Retina (tissue), 1 donor: ENCODE results near the gene SEL1L2.
A peak's percentile ranks its signal among the peaks of the same experiment; 100 is the strongest.

Experiments used
- DNase-seq: peaks from one replicate; pipeline ENCODE4 v3.0.0-alpha.2; 2016

Gene SEL1L2

GRCh38 chr20:13862245-13862644 lies 128.2 kb downstream of the SEL1L2 start:
- DNase-seq, result no peak

GRCh38 chr20:13858871-13859270 lies 131.5 kb downstream of the SEL1L2 start:
- no peak for DNase-seq

- no peak for DNase-seq
Measured at GRCh38 chr20:13858439-13858838, 132.0 kb downstream of the SEL1L2 start.

GRCh38 chr20:13857961-13858360 lies 132.5 kb downstream of the SEL1L2 start:
- no peak for DNase-seq

- DNase-seq, result no peak
Measured at GRCh38 chr20:13857304-13857703, 133.1 kb downstream of the SEL1L2 start.

GRCh38 chr20:13856354-13856753 lies 134.1 kb downstream of the SEL1L2 start:
- no peak for DNase-seq

GRCh38 chr20:13855613-13856012 lies 134.8 kb downstream of the SEL1L2 start:
- DNase-seq, result no peak

- DNase-seq, result no peak
Measured at GRCh38 chr20:13852306-13852705, 138.1 kb downstream of the SEL1L2 start.

- no peak for DNase-seq
Measured at GRCh38 chr20:13851279-13851678, 139.1 kb downstream of the SEL1L2 start.

- no peak for DNase-seq
Measured at GRCh38 chr20:13844296-13844695, 146.1 kb downstream of the SEL1L2 start.

GRCh38 chr20:13841206-13841605 lies 149.2 kb downstream of the SEL1L2 start:
- DNase-seq, result no peak

GRCh38 chr20:13840093-13840465 lies 150.3 kb downstream of the SEL1L2 start:
- DNase-seq, result no peak

- DNase-seq, result peak; percentile 14
Measured at GRCh38 chr20:13839421-13840092, 150.9 kb downstream of the SEL1L2 start.

- DNase-seq, result no peak
Measured at GRCh38 chr20:13838664-13839063, 151.8 kb downstream of the SEL1L2 start.

GRCh38 chr20:13831476-13831875 lies 158.9 kb downstream of the SEL1L2 start:
- no peak for DNase-seq

- DNase-seq, result no peak
Measured at GRCh38 chr20:13825465-13825864, 164.9 kb downstream of the SEL1L2 start.

- DNase-seq, result no peak
Measured at GRCh38 chr20:13824459-13824858, 166.0 kb downstream of the SEL1L2 start.

GRCh38 chr20:13822459-13822858 lies 168.0 kb downstream of the SEL1L2 start:
- no peak for DNase-seq

GRCh38 chr20:13821876-13822275 lies 168.5 kb downstream of the SEL1L2 start:
- no peak for DNase-seq

GRCh38 chr20:13819885-13820645 lies 170.3 kb downstream of the SEL1L2 start:
- DNase-seq, result peak; percentile 40

GRCh38 chr20:13817342-13817741 lies 173.1 kb downstream of the SEL1L2 start:
- DNase-seq, result no peak

GRCh38 chr20:13816757-13817156 lies 173.7 kb downstream of the SEL1L2 start:
- no peak for DNase-seq

GRCh38 chr20:13814672-13815071 lies 175.7 kb downstream of the SEL1L2 start:
- DNase-seq, result no peak

GRCh38 chr20:13813910-13814309 lies 176.5 kb downstream of the SEL1L2 start:
- DNase-seq, result no peak

GRCh38 chr20:13810446-13810845 lies 180.0 kb downstream of the SEL1L2 start:
- no peak for DNase-seq
